Loucy (cell line): Measurements from ENCODE around the gene MAP6.
A peak's percentile ranks its signal among the peaks of the same experiment; 100 is the strongest.

Experiments used
- H2AFZ ChIP-seq: fragments of 200-600 bp; sonication (generic); 2 replicates; pipeline ENCODE4 v1.6.0; 2016; ENCODE audit warnings: antibody characterized with exemption, mild to moderate bottlenecking, low read length, moderate library complexity
- H3F3A ChIP-seq: fragments of 200-600 bp; 2 replicates; pipeline ENCODE4 v1.6.0; 2016; ENCODE audit warnings: antibody characterized with exemption, low read depth, mild to moderate bottlenecking
- H3K27me3 ChIP-seq: fragments of 200-600 bp; sonication (generic); 2 replicates; pipeline ENCODE4 v1.6.1; 2014; ENCODE audit warnings: low read length, mild to moderate bottlenecking; ENCODE audit not compliant: insufficient read depth, poor library complexity, severe bottlenecking
- H3K36me3 ChIP-seq: fragments of 200-600 bp; sonication (generic); 2 replicates; pipeline ENCODE4 v1.6.1; 2016; ENCODE audit warnings: low read length; ENCODE audit not compliant: insufficient read depth
- H3K4me1 ChIP-seq: fragments of 200-600 bp; sonication (generic); 2 replicates; pipeline ENCODE4 v1.5.1; 2014; ENCODE audit warnings: low read length, mild to moderate bottlenecking; ENCODE audit not compliant: insufficient read depth, poor library complexity, severe bottlenecking
- H3K4me2 ChIP-seq: fragments of 200-600 bp; sonication (generic); 2 replicates; pipeline ENCODE4 v1.6.0; 2014; ENCODE audit warnings: antibody characterized with exemption, low read length, low read depth, mild to moderate bottlenecking; ENCODE audit not compliant: poor library complexity, severe bottlenecking
- H3K4me3 ChIP-seq: fragments of 200-600 bp; sonication (generic); 2 replicates; pipeline ENCODE4 v1.5.1; 2014; ENCODE audit warnings: low read length, mild to moderate bottlenecking, mixed read lengths; ENCODE audit not compliant: poor library complexity, severe bottlenecking
- H3K79me2 ChIP-seq: fragments of 200-600 bp; sonication (generic); 2 replicates; pipeline ENCODE4 v1.6.1; 2014; ENCODE audit warnings: low read length; ENCODE audit not compliant: insufficient read depth
- H3K9ac ChIP-seq: fragments of 200-600 bp; sonication (generic); 2 replicates; pipeline ENCODE4 v1.6.0; 2014; ENCODE audit warnings: mild to moderate bottlenecking, low read depth, low read length, moderate library complexity; ENCODE audit not compliant: poor library complexity, severe bottlenecking
- H3K9me2 ChIP-seq: fragments of 200-600 bp; sonication (generic); replicated peaks from 2 replicates; pipeline ENCODE4 v1.6.1; 2016; ENCODE audit warnings: low read depth, low read length, mixed read lengths
- H3K9me3 ChIP-seq: fragments of 200-600 bp; sonication (generic); 2 replicates; pipeline ENCODE4 v1.6.1; 2014; ENCODE audit warnings: mild to moderate bottlenecking, antibody characterized with exemption, low read length, low read depth; ENCODE audit not compliant: insufficient read depth
- H4K20me1 ChIP-seq: fragments of 200-600 bp; sonication (generic); 2 replicates; pipeline ENCODE4 v1.6.0; 2014; ENCODE audit warnings: antibody characterized with exemption, low read length, mild to moderate bottlenecking; ENCODE audit not compliant: insufficient read depth, poor library complexity, severe bottlenecking
- CTCF ChIP-seq: fragments of 200-600 bp; sonication (generic); conservative IDR thresholded peaks from 2 replicates; pipeline ENCODE4 v1.5.1; 2014; ENCODE audit warnings: mild to moderate bottlenecking, antibody characterized with exemption, low read length
- EZH2phosphoT487 ChIP-seq: fragments of 200-600 bp; IDR thresholded peaks from 2 replicates; pipeline ENCODE4 v1.6.1; 2018; ENCODE audit warnings: antibody characterized with exemption, mild to moderate bottlenecking, moderate library complexity, borderline replicate concordance

Gene MAP6

GRCh38 chr11:75582895-75583717 is 85.7 kb downstream of the MAP6 start:
- Histone ChIP-seq H3K9me3 (no peaks in the 10 kb centered on the region), H2AFZ (peak overlapping the region; percentile 97)

GRCh38 chr11:75582506-75582894 is 86.3 kb downstream of the MAP6 start:
- Histone ChIP-seq H3K27me3 (no peaks in the 10 kb centered on the region), H3K4me2 (peak overlapping the region; percentile 79), H3K9me3 (no peaks in the 10 kb centered on the region), H3K4me1 (peaks cover 7% of the 10 kb centered on the region), H3K9ac (peak overlapping the region; percentile 81), H3K9me2 (no peaks in the 10 kb centered on the region), H3K4me3 (peak overlapping the region; percentile 77), H3K36me3 (no peaks in the 10 kb centered on the region), H4K20me1 (no peaks in the 10 kb centered on the region), H2AFZ (peak overlapping the region; percentile 97), H3K79me2 (no peaks in the 10 kb centered on the region), H3F3A (no peaks in the 10 kb centered on the region)
- TF ChIP-seq CTCF, result no peak
- TF ChIP-seq EZH2phosphoT487, result no peak

More at GRCh38 chr11:75582895-75583717, 85.7 kb downstream of the MAP6 start:
- H3K27me3 ChIP-seq, result no peaks in the 10 kb centered on the region
- peak overlapping the region; percentile 79 for H3K4me2 ChIP-seq
- H3K4me1 ChIP-seq, result peaks cover 7% of the 10 kb centered on the region
- peak overlapping the region; percentile 81 for H3K9ac ChIP-seq
- H4K20me1 ChIP-seq, result no peaks in the 10 kb centered on the region
- H3F3A ChIP-seq, result no peaks in the 10 kb centered on the region
- peak overlapping the region; percentile 77 for H3K4me3 ChIP-seq
- no peaks in the 10 kb centered on the region for H3K36me3 ChIP-seq
- TF ChIP-seq EZH2phosphoT487 (no peak), CTCF (peak; percentile 56)
- no peaks in the 10 kb centered on the region for H3K79me2 ChIP-seq
- H3K9me2 ChIP-seq, result no peaks in the 10 kb centered on the region

GRCh38 chr11:75579841-75580240 is 89.0 kb downstream of the MAP6 start:
- Histone ChIP-seq H3K27me3 (no peaks in the 10 kb centered on the region), H3K4me2 (no peak overlapping the region), H3K4me3 (no peak overlapping the region)

More at GRCh38 chr11:75579841-75580240, 89.0 kb downstream of the MAP6 start:
- H3K36me3 ChIP-seq, result no peaks in the 10 kb centered on the region
- peaks cover 7% of the 10 kb centered on the region for H3K4me1 ChIP-seq
- H2AFZ ChIP-seq, result no peak overlapping the region
- no peaks in the 10 kb centered on the region for H3K79me2 ChIP-seq
- H4K20me1 ChIP-seq, result no peaks in the 10 kb centered on the region
- no peaks in the 10 kb centered on the region for H3K9me3 ChIP-seq
- TF ChIP-seq CTCF (no peak), EZH2phosphoT487 (no peak)
- H3K9me2 ChIP-seq, result no peaks in the 10 kb centered on the region
- no peak overlapping the region for H3K9ac ChIP-seq
- H3F3A ChIP-seq, result no peaks in the 10 kb centered on the region
